ENCODE measurements around the gene CAMSAP1. TPM values are rescaled to one million over a fixed set of nuclear protein-coding genes. Genes with fewer than 3 reads are reported as not detected.

CAMSAP1 gene
- total and polyA plus RNA-seq, 10 of the 15 experiments (the other 5 are each of a cell fraction or from before 2014, with no cell fraction given) = 1.4 to 24.7 (median 8.0) TPM

DNA sequence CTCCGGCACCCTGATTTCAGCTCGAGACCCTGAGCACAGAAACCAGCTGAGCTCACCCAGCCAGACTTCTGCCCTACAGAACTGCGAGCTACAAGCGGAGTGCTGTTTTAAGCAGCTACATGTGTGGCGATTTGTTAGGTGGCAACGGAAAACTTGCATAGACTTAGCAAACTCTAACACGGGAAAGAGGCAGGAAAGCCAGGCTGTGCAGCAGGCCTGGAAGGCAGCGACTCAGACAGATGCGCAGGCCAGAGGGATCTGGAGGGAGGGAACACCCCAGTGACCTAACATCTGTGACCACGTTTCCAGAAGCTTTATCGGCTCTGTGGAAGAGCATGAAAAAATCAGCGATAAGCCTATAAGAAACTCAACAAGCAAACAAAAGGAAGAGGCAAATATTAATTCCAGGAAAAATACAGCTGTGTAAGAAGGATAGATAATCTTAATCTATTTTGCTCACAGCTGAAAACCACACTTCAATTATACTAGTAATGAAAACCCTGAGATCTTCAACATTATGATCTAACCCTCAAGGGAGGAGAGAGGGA lies 42.9 kb upstream of the CAMSAP1 start:
- Histone ChIP-seq H3K27ac (ENCODE audit: control insufficient read depth, insufficient read depth) (no peak overlapping the region), H3K27me3 (replicated peaks in 1 of 2; ENCODE audit: control insufficient read depth in 2 of 2, insufficient read depth in 2 of 2, low read length in 1 of 2) (no peaks in the 10 kb centered on the region), H3K79me2 (ENCODE audit: control insufficient read depth, insufficient read depth, low read length) (no peaks in the 10 kb centered on the region), H3K36me3 (ENCODE audit: control insufficient read depth in 2 of 2, insufficient read depth in 2 of 2, low read length in 1 of 2) (peaks cover 8 to 23% of the 10 kb centered on the region in 2 experiments; a peak in 3 of 4 replicates), H3K4me2 (ENCODE audit: control insufficient read depth, insufficient read depth) (no peak overlapping the region), H3K4me3 (no peak overlapping the region), H3K9me3 (replicated peaks; ENCODE audit: control insufficient read depth, insufficient read depth, low read length) (no peaks in the 10 kb centered on the region), H3K4me1 (ENCODE audit: control insufficient read depth, insufficient read depth, low read length) (no peaks in the 10 kb centered on the region), H4K20me1 (ENCODE audit: control insufficient read depth, insufficient read depth) (peaks cover 2% of the 10 kb centered on the region; the same call in 1 of the 2 replicates), H3K9ac (ENCODE audit: control insufficient read depth, insufficient read depth, low read length) (no peak overlapping the region), H2AFZ (ENCODE audit: control insufficient read depth, low read depth, low read length) (no peak overlapping the region)
- TF ChIP-seq, protein P1, sequence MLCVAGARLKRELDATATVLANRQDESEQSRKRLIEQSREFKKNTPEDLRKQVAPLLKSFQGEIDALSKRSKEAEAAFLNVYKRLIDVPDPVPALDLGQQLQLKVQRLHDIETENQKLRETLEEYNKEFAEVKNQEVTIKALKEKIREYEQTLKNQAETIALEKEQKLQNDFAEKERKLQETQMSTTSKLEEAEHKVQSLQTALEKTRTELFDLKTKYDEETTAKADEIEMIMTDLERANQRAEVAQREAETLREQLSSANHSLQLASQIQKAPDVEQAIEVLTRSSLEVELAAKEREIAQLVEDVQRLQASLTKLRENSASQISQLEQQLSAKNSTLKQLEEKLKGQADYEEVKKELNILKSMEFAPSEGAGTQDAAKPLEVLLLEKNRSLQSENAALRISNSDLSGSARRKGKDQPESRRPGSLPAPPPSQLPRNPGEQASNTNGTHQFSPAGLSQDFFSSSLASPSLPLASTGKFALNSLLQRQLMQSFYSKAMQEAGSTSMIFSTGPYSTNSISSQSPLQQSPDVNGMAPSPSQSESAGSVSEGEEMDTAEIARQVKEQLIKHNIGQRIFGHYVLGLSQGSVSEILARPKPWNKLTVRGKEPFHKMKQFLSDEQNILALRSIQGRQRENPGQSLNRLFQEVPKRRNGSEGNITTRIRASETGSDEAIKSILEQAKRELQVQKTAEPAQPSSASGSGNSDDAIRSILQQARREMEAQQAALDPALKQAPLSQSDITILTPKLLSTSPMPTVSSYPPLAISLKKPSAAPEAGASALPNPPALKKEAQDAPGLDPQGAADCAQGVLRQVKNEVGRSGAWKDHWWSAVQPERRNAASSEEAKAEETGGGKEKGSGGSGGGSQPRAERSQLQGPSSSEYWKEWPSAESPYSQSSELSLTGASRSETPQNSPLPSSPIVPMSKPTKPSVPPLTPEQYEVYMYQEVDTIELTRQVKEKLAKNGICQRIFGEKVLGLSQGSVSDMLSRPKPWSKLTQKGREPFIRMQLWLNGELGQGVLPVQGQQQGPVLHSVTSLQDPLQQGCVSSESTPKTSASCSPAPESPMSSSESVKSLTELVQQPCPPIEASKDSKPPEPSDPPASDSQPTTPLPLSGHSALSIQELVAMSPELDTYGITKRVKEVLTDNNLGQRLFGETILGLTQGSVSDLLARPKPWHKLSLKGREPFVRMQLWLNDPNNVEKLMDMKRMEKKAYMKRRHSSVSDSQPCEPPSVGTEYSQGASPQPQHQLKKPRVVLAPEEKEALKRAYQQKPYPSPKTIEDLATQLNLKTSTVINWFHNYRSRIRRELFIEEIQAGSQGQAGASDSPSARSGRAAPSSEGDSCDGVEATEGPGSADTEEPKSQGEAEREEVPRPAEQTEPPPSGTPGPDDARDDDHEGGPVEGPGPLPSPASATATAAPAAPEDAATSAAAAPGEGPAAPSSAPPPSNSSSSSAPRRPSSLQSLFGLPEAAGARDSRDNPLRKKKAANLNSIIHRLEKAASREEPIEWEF (IDR thresholded peaks at IDR 0.05; ENCODE audit: insufficient replicate concordance, low read depth, low read length) = no peak
- no peak for TF ChIP-seq SIX5 (IDR thresholded peaks at IDR 0.05; ENCODE audit: low read depth, low read length, severe bottlenecking)
- TF ChIP-seq, protein P2, sequence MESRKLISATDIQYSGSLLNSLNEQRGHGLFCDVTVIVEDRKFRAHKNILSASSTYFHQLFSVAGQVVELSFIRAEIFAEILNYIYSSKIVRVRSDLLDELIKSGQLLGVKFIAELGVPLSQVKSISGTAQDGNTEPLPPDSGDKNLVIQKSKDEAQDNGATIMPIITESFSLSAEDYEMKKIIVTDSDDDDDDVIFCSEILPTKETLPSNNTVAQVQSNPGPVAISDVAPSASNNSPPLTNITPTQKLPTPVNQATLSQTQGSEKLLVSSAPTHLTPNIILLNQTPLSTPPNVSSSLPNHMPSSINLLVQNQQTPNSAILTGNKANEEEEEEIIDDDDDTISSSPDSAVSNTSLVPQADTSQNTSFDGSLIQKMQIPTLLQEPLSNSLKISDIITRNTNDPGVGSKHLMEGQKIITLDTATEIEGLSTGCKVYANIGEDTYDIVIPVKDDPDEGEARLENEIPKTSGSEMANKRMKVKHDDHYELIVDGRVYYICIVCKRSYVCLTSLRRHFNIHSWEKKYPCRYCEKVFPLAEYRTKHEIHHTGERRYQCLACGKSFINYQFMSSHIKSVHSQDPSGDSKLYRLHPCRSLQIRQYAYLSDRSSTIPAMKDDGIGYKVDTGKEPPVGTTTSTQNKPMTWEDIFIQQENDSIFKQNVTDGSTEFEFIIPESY (IDR thresholded peaks at IDR 0.05) = no peak
- TF ChIP-seq BRCA1 (IDR thresholded peaks at IDR 0.05; ENCODE audit: low read depth, low read length) = no peak
- TF ChIP-seq KDM1A (IDR thresholded peaks at IDR 0.05; ENCODE audit: borderline replicate concordance) = no peak
- no peak for TF ChIP-seq TCF12 (IDR thresholded peaks at IDR 0.05; ENCODE audit: low read depth, low read length)
- TF ChIP-seq GABPA (IDR thresholded peaks at IDR 0.05; ENCODE audit: low read depth) = no peak
- SMC1A ChIA-PET (ENCODE audit: uncharacterized antibody, unreplicated experiment) = no interaction called here
- BruUV-seq (replicated peaks) = no TSS peak
- CTCF ChIA-PET = no interaction called here
- WGBS (ENCODE audit: insufficient coverage, insufficient replicate concordance, low lambda C conversion rate, missing lambda C conversion rate) = 88% methylated on average over 12 of the region's 12 CpGs
- no peak for FAIRE-seq
- in situ Hi-C loops (cut with MboI) = no loop called here
- ATAC-seq = no peak
- RAD21 ChIA-PET (ENCODE audit: unreplicated experiment) = no interaction called here
- no peak for DNase-seq (ENCODE audit: low read depth, low spot score)
- intact Hi-C loops (cut with micrococcal nuclease; ENCODE audit: unreplicated experiment) = no loop called here
- POLR2A ChIA-PET = no interaction called here
